ENCODE measurements around the gene MPZL1. TPM values are rescaled to one million over a fixed set of nuclear protein-coding genes. Genes with fewer than 3 reads are reported as not detected.

MPZL1 gene
- total RNA-seq, 2 experiments from 2014 or later: 22.3 to 23.0 TPM

- no peak overlapping the region for H3K27ac Mint-ChIP-seq
- no peaks in the 10 kb centered on the region for H3K9me3 Mint-ChIP-seq (ENCODE audit: low read depth)
- ChIA-PET POLR2A (no interaction called here), CTCF (interaction anchor here (0.5 to 1.3 kb wide), 3 partner anchors 9 to 425 kb away, joined by 3 to 6 read pairs (median 4); no protein-coding TSS in a partner anchor)
- H3K27me3 Mint-ChIP-seq: no peaks in the 10 kb centered on the region
- no peak overlapping the region for H3K4me3 Mint-ChIP-seq
- DNase-seq (no peak), ATAC-seq (no peak)
- peaks cover 58% of the 10 kb centered on the region for H3K36me3 Mint-ChIP-seq (ENCODE audit: low read depth)
- no peaks in the 10 kb centered on the region for H3K4me1 Mint-ChIP-seq
- intact Hi-C loops (cut with DNase I, micrococcal nuclease): no loop called here
Measured at GRCh38 chr1:167695756-167696561, 25.8 kb upstream of the MPZL1 start.

- intact Hi-C loops (cut with DNase I, micrococcal nuclease): no loop called here
- DNase-seq (no peak), ATAC-seq (no peak)
- POLR2A ChIA-PET: no interaction called here
- no peaks in the 10 kb centered on the region for H3K4me1 Mint-ChIP-seq
- peak overlapping the region; percentile 8 for H3K27ac Mint-ChIP-seq
- no peak overlapping the region for H3K4me3 Mint-ChIP-seq
- H3K9me3 Mint-ChIP-seq (ENCODE audit: low read depth): no peaks in the 10 kb centered on the region
- H3K27me3 Mint-ChIP-seq: no peaks in the 10 kb centered on the region
- CTCF ChIA-PET: interaction anchor here (0.8 to 2.9 kb wide), 4 partner anchors 10 to 29 kb away, joined by 3 to 20 read pairs (median 4); no protein-coding TSS in a partner anchor
- peaks cover 53% of the 10 kb centered on the region for H3K36me3 Mint-ChIP-seq (ENCODE audit: low read depth)
Measured at GRCh38 chr1:167697667-167698141, 24.1 kb upstream of the MPZL1 start.

GRCh38 chr1:167698313-167698712 is 23.5 kb upstream of the MPZL1 start:
- ChIA-PET CTCF (interaction anchor here (0.8 to 2.9 kb wide), 4 partner anchors 10 to 30 kb away, joined by 3 to 20 read pairs (median 4); no protein-coding TSS in a partner anchor), POLR2A (no interaction called here)
- no peaks in the 10 kb centered on the region for H3K27me3 Mint-ChIP-seq
- H3K4me3 Mint-ChIP-seq: no peak overlapping the region
- H3K27ac Mint-ChIP-seq: no peak overlapping the region
- intact Hi-C loops (cut with DNase I, micrococcal nuclease): no loop called here
- ATAC-seq (no peak), DNase-seq (no peak)
- H3K36me3 Mint-ChIP-seq (ENCODE audit: low read depth): peaks cover 56% of the 10 kb centered on the region
- no peaks in the 10 kb centered on the region for H3K9me3 Mint-ChIP-seq (ENCODE audit: low read depth)
- no peaks in the 10 kb centered on the region for H3K4me1 Mint-ChIP-seq

- ChIA-PET POLR2A (no interaction called here), CTCF (interaction anchor here (1.3 kb wide), 1 partner anchor 101 kb away, joined by 3 read pairs; no protein-coding TSS in a partner anchor)
- peaks cover 48% of the 10 kb centered on the region for H3K36me3 Mint-ChIP-seq (ENCODE audit: low read depth)
- no peak overlapping the region for H3K27ac Mint-ChIP-seq
- H3K9me3 Mint-ChIP-seq (ENCODE audit: low read depth): no peaks in the 10 kb centered on the region
- H3K27me3 Mint-ChIP-seq: no peaks in the 10 kb centered on the region
- H3K4me3 Mint-ChIP-seq: no peak overlapping the region
- no peak for ATAC-seq
- no peak for DNase-seq
- H3K4me1 Mint-ChIP-seq: peaks cover 2% of the 10 kb centered on the region
- intact Hi-C loops (cut with DNase I, micrococcal nuclease): no loop called here
Measured at GRCh38 chr1:167701510-167701909, 20.3 kb upstream of the MPZL1 start.

DNA sequence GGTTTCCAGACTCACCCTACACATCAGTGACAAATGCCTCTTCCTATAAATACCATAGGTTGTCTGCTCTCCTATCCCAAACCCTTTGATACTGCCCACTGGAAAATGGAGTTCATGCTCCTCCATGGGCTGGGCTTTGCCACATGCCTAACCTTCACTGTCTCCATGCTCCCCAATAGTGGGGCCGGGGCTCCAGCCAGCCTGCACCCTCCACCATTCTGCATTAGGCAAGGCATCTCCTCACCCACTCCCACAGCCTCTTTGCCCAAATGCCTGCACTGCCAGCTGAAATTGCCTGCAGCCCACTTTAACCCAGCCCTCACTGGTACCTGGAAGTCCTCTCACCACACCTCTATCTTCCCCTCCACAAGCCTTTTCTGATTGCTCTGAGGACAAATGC is 18.2 kb upstream of the MPZL1 start:
- Mint-ChIP-seq H3K4me1 (peaks cover 18% of the 10 kb centered on the region), H3K9me3 (ENCODE audit: low read depth) (no peaks in the 10 kb centered on the region), H3K27ac (peak overlapping the region; percentile 48), H3K27me3 (no peaks in the 10 kb centered on the region), H3K36me3 (ENCODE audit: low read depth) (peaks cover 31% of the 10 kb centered on the region), H3K4me3 (no peak overlapping the region)
- ChIA-PET CTCF (interaction anchor here (0.6 to 3.2 kb wide), 3 partner anchors 11 to 97 kb away, joined by 4 to 15 read pairs (median 4); no protein-coding TSS in a partner anchor), POLR2A (interaction anchor here (0.6 kb wide), 1 partner anchor 9 kb away, joined by 4 read pairs; no protein-coding TSS in a partner anchor)
- DNase-seq: no peak
- intact Hi-C loops (cut with DNase I, micrococcal nuclease): no loop called here
- no peak for ATAC-seq

GRCh38 chr1:167704715-167705114 is 17.1 kb upstream of the MPZL1 start:
- ChIA-PET CTCF (interaction anchor here (0.6 to 3.2 kb wide), 3 partner anchors 10 to 158 kb away, joined by 4 to 15 read pairs (median 5); no protein-coding TSS in a partner anchor), POLR2A (no interaction called here)
- peaks cover 22% of the 10 kb centered on the region for H3K36me3 Mint-ChIP-seq (ENCODE audit: low read depth)
- no peaks in the 10 kb centered on the region for H3K9me3 Mint-ChIP-seq (ENCODE audit: low read depth)
- ATAC-seq (no peak), DNase-seq (no peak)
- H3K27ac Mint-ChIP-seq: no peak overlapping the region
- H3K4me3 Mint-ChIP-seq: no peak overlapping the region
- peaks cover 25% of the 10 kb centered on the region for H3K4me1 Mint-ChIP-seq
- no peaks in the 10 kb centered on the region for H3K27me3 Mint-ChIP-seq
- intact Hi-C loops (cut with DNase I, micrococcal nuclease): no loop called here

GRCh38 chr1:167705250-167705649 is 16.5 kb upstream of the MPZL1 start:
- ChIA-PET CTCF (interaction anchor here (1.6 to 3.2 kb wide), 2 partner anchors 10 to 17 kb away, joined by 4 to 15 read pairs; no protein-coding TSS in a partner anchor), POLR2A (no interaction called here)
- intact Hi-C loops (cut with DNase I, micrococcal nuclease): no loop called here
- Mint-ChIP-seq H3K9me3 (ENCODE audit: low read depth) (no peaks in the 10 kb centered on the region), H3K27ac (no peak overlapping the region), H3K4me1 (peaks cover 25% of the 10 kb centered on the region), H3K36me3 (ENCODE audit: low read depth) (peaks cover 18% of the 10 kb centered on the region), H3K27me3 (no peaks in the 10 kb centered on the region), H3K4me3 (no peak overlapping the region)
- DNase-seq (no peak), ATAC-seq (no peak)

DNA sequence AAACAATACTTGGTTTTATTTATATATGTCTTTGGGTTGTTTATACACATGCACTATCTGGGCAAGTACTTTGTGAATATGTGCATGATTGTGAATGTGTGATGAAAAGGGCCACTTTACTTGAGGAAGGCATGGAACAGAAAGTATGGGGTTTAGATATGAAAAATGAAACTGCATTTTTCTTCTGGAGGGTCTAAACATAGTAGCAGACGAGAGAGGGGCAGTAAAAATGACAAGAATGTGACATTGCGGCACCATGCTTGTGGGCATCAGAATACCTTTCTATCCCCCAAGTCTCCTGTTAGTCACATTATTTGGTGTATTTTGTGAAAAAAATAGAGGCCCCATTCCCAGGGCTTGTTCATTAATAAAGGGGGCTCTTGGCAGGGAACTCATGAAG is 15.4 kb upstream of the MPZL1 start:
- H3K36me3 Mint-ChIP-seq (ENCODE audit: low read depth): peaks cover 18% of the 10 kb centered on the region
- H3K27me3 Mint-ChIP-seq: no peaks in the 10 kb centered on the region
- H3K27ac Mint-ChIP-seq: peak overlapping the region; percentile 30
- H3K9me3 Mint-ChIP-seq (ENCODE audit: low read depth): no peaks in the 10 kb centered on the region
- intact Hi-C loops (cut with DNase I, micrococcal nuclease): no loop called here
- peaks cover 25% of the 10 kb centered on the region for H3K4me1 Mint-ChIP-seq
- no peak overlapping the region for H3K4me3 Mint-ChIP-seq
- DNase-seq: no peak
- CTCF ChIA-PET: interaction anchor here (0.6 to 3.2 kb wide), 4 partner anchors 8 to 173 kb away, joined by 3 to 15 read pairs (median 5); no protein-coding TSS in a partner anchor
- POLR2A ChIA-PET: no interaction called here
- ATAC-seq: no peak

DNA sequence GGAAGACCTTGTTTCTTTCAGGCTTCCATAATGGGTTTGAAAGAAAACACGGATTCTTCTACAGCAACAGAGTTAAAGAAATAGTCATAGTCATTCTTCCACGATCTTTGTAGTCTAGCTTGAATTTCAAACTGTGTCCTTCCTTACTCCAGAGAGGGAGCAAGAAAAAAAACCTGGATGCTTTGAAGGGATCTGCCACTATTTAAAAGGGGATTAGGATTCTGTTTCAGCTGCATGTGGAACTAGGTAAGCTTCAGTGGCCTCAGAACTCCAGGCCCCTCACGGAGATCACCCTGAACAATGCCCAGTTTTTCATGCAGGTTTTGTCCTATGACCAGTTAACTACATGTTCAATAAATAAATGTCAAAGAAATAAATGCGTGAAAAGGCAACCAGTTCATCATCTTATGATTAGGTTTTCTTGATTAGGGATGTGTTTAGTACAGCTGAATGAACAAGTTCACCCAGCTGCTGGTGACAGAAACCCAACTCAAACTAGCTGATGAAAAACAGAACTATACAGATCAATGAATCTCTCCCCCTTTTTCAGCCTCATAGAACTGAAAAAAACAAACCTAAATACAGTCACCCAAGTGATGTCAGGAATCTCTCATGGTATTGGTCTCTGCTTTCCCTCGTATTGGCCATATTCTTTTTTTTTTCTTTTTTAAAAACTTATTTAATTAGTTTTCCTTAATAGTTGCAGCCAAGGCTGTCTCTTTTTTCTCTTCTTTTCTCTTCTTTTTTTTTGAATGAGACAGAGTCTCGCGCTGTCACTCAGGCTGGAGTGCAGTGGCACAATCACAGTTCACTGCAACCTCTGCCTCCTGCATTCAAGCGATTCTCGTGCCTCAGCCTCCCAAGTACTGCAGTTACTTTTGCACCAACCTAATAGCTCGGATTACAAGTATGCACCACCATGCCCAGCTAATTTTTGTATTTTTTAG is 14.6 kb upstream of the MPZL1 start:
- intact Hi-C loops (cut with DNase I, micrococcal nuclease): no loop called here
- DNase-seq: no peak
- ChIA-PET CTCF (interaction anchor here (0.9 to 1.4 kb wide), 5 partner anchors 9 to 96 kb away, joined by 3 to 7 read pairs (median 3); partner anchors contain the start of gene MPZL1), POLR2A (interaction anchor here (0.6 to 0.7 kb wide), 4 partner anchors 9 to 964 kb away, joined by 3 to 7 read pairs (median 4); no protein-coding TSS in a partner anchor)
- Mint-ChIP-seq H3K9me3 (ENCODE audit: low read depth) (no peaks in the 10 kb centered on the region), H3K27me3 (no peaks in the 10 kb centered on the region), H3K27ac (peak overlapping the region; percentile 49), H3K36me3 (ENCODE audit: low read depth) (peaks cover 18% of the 10 kb centered on the region), H3K4me1 (peaks cover 25% of the 10 kb centered on the region), H3K4me3 (no peak overlapping the region)
- peak; percentile 66 for ATAC-seq

GRCh38 chr1:167707942-167708341 is 13.8 kb upstream of the MPZL1 start:
- ChIA-PET CTCF (interaction anchor here (0.6 to 1.7 kb wide), 7 partner anchors 10 to 353 kb away, joined by 3 to 7 read pairs (median 3); partner anchors contain the start of gene MPZL1), POLR2A (interaction anchor here (0.6 to 0.7 kb wide), 2 partner anchors 152 to 965 kb away, joined by 3 read pairs; no protein-coding TSS in a partner anchor)
- H3K36me3 Mint-ChIP-seq (ENCODE audit: low read depth): peaks cover 17% of the 10 kb centered on the region
- H3K27me3 Mint-ChIP-seq: no peaks in the 10 kb centered on the region
- H3K9me3 Mint-ChIP-seq (ENCODE audit: low read depth): no peaks in the 10 kb centered on the region
- peak; percentile 70 for ATAC-seq
- H3K27ac Mint-ChIP-seq: peak overlapping the region; percentile 25
- peaks cover 27% of the 10 kb centered on the region for H3K4me1 Mint-ChIP-seq
- H3K4me3 Mint-ChIP-seq: no peak overlapping the region
- DNase-seq: peak; percentile 42
- intact Hi-C loops (cut with DNase I, micrococcal nuclease): no loop called here

GRCh38 chr1:167708940-167709389 is 12.8 kb upstream of the MPZL1 start:
- POLR2A ChIA-PET: no interaction called here
- no peaks in the 10 kb centered on the region for H3K9me3 Mint-ChIP-seq (ENCODE audit: low read depth)
- DNase-seq (no peak), ATAC-seq (no peak)
- intact Hi-C loops (cut with DNase I, micrococcal nuclease): no loop called here
- H3K27me3 Mint-ChIP-seq: no peaks in the 10 kb centered on the region
- peaks cover 37% of the 10 kb centered on the region for H3K4me1 Mint-ChIP-seq
- H3K36me3 Mint-ChIP-seq (ENCODE audit: low read depth): peaks cover 8% of the 10 kb centered on the region
- H3K4me3 Mint-ChIP-seq: no peak overlapping the region
- CTCF ChIA-PET: interaction anchor here (1.0 to 1.7 kb wide), 3 partner anchors 9 to 152 kb away, joined by 3 to 7 read pairs (median 4); no protein-coding TSS in a partner anchor
- H3K27ac Mint-ChIP-seq: peak overlapping the region; percentile 37

Measured in activated CD4-positive, alpha-beta T cell treated with anti-CD3 and anti-CD28 coated beads for 36 hours (primary cell).